ENCODE results near the gene ST6GALNAC6.
A peak's percentile ranks its signal among the peaks of the same experiment; 100 is the strongest.

The ST6GALNAC6 gene

DNA sequence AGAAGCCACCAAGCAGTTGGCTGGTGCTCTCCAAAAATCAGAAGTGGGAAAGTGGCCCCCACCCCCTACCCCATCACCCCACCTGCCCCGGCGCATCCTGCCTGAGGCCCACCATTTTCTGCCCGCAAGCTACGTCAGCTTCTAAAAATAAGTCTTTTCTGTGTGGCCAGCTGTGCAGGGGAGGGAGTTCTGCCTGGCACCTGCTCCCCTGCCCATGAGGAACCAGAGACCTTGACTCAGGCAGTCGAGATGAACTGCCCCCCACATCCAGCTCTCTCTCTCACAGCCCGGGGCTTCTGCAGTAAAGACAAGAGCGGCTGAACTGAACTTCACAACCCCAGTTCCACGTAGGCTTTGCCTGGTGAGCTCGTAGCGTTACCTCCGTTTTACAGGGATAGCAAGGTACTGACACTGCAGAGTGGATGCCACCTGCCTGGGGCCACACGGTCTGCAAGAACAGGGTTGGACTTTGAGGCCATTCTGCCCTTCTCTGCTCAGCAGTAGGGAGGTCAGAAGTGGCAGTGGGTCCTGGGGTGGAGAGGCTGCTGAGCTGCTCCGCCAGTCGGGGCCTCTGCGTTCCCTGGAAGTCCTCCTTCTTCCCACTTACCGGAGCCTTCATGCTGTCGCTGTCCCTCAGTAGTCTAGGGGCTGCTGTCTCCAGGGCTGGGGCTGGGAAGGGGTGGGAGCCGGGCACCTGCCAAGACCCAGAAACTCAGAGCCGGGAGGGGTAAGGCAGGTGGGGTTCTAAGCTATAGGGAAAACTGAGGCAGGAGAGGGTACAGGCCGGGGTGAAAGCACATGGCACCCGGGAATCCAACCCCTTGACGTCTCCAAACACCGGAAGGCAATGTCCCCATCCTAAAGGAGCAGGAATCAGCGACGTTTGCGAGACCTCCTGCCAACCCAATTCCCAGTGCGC, 16.7 kb upstream of the ST6GALNAC6 start:
- no peak for DNase-seq

DNA sequence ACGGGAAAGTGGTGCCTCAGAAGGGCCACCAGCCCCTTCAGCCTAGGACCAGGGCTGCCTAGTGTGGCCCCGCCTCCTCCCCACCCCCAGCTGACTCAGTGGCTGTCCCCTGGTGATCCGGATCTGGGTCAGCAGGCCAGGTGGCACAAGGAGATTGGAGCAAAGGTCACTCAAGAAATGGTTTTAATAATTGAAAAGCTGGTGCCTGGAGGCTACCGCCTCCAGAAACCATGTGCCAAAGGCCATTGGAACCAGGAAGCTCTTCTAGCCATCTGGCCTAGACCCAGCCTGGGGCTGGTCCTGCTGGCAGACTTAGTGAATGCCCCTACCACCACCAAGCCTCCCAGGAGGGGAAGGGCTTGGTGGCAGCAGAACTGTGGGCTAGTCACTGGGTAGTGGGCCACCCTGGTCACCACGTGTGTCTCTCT, 15.9 kb upstream of the ST6GALNAC6 start:
- DNase-seq = no peak

DNA sequence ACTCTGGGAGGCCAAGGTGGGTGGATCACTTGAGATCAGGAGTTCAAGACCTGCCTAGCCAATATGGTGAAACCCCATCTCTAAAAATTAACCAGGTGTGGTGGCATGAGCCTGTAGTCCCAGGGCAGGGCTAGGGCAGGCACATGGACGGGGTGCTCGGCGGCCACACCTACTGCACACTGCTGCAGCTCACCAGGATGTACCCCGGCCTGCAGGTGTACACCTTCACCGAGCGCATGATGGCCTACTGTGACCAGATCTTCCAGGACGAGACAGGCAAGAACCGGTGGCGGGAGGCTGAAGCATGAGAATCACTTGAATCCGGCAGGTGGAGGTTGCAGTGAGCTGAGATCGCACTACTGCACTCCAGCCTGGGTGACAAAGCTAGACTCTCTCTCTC, 14.3 kb upstream of the ST6GALNAC6 start:
- DNase-seq = peak; percentile 45

DNA sequence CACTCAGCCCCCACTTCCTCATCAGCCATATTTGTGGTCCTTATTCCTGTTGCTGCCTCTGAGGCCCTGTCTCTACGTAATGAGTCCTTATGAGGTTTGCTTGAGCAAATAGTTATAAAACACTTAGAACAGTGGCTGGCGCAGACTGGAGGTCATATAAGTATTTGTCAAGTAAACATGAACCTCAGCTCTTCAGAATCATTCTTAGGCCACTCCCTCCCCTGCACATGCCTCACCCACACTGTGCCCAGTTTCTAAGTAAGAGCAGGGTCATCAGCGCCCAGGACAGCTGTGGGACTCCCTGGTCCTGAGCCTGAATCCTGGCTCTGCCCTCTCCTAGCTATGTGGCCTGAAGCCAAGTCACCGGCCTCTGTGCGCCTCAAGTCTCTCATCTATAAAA, 13.5 kb upstream of the ST6GALNAC6 start:
- peak; percentile 84 for DNase-seq

DNA sequence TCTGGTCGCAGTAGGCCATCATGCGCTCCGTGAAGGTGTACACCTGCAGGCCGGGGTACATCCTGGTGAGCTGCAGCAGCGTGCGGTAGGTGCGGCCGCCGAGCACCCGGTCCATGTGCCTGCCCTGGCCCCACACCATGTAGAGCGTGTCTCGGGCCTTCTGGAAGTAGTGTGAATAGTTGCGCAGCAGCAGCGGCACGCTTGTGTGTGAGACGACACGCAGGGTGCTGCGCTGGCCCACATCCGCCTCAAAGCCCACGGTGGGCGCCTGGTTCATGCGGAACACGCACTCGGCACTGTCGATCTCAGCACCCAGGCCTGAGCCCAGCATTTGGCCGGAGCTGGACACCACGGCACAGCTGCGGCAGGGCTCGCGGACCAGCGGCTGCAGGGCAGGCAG, 12.9 kb upstream of the ST6GALNAC6 start:
- DNase-seq = no peak

DNA sequence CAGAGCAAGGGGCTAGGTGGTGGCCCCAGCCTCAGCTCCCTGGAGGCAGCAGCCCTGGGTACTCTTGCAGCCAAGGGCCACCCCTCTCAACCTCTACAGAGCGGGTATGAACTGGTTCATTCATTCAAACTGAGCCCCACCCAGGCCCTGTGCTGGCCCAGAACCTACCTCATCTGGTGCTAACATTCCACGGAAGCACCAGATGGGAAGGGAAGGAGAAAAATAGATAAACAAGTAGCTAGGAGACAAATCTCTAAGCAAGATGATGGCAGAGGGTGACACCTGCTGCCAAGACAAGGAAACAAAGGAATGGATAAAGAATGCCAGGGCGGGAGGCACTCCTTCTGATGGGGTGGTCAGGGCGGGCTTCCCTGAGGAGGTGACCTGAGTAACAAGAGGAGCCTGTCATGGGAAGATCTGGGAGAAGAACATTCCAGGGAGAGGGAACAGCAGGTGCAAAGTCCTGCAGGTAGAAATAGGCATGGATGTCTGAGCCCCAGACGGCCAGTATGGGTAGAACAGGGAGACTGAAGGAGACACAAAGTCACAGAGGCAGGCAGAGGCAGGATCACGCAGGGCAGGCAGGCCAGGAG, 11.3 kb upstream of the ST6GALNAC6 start:
- no peak for DNase-seq

DNA sequence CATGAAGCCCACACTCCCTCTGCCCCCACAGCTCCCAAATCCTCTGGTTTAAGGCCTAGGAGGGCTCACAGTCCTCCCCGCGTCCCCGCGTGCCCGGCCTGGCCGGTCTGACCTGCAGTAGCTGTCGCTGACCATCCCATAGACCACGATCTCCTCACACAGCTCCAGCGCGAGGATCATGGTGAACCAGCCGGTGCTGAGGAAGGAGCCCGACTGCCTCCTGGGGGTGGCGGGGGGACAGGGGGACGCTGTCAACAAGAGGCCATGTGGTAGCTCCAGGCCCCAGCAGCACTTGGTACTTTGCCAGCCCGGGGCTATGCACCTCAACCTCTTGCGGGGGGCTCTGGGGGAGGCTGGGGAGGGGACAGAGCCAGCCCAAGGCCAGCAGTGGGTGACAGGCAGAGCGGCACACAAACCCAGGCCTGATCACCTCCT, 10.5 kb upstream of the ST6GALNAC6 start:
- DNase-seq = no peak

DNA sequence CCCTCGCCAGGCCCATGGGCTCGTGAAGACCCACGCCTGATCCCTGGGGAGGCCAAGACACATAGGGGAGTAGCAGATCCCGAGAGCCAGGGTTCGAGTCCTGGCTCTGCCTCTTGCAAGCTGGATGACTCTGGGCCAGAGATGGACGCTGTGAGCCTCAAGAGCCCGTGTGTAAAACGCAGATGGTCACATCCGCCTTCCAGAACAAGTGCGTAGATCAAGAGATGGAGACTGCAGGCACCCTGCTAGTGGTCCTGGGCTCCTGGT, 9.2 kb upstream of the ST6GALNAC6 start:
- DNase-seq = no peak

DNA sequence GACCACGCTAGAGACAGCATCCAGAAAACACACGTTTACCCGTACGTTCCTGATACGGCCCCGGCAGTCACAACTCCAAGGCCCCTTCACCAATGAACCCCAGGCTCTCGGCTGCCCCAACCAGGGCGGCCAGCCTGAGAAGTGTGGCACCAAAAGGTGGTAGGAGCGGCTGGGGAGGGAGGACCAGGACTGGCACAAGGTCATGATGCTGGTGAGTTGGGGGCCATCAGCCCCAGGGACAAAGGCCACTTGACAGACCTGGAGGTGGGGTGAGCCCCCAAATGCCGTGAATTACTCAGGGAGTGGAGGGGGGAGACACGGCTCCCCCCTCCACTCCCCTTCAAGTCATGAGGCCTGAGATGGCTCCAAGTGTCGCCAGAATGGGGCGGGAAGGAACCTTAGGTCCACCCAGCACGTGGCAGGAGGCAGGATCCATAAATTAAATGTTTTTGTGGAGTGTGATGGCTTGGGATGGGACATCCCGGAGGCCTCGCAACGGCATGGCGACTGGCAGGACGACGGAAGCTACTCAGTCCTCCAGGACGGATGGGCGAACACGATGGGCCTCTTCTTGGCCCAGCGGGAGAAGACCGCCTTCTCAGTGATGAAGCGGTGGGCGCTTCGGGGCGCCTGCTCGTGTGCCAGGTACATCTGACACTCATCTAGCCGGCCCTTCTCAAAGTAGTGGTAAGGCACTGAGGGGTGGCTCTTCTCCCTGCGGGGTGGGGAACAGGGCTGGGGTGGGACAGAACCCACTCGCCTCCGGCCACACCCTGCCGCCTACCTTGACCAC, 8.7 kb upstream of the ST6GALNAC6 start:
- DNase-seq = no peak

DNA sequence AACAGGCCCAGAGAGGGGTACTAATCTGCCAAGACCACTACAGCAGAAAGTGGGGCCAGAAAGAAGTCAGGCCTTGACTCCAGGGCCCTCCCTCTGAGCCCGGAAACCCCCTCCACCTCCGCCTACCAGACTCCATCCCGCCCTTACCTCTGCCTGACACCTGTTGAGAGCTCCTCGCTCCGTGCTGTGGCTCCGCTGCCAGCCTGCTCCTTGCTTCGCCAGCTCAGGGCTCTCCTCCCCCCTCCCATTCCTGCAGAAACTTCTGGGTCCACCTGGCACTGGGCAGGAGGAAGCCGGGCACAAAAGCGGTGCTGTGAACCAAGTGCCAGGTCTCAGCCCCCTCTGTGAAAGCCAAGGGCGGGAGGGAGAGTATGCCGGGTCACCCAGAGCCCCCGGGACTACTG, 6.4 kb upstream of the ST6GALNAC6 start:
- no peak for DNase-seq

DNA sequence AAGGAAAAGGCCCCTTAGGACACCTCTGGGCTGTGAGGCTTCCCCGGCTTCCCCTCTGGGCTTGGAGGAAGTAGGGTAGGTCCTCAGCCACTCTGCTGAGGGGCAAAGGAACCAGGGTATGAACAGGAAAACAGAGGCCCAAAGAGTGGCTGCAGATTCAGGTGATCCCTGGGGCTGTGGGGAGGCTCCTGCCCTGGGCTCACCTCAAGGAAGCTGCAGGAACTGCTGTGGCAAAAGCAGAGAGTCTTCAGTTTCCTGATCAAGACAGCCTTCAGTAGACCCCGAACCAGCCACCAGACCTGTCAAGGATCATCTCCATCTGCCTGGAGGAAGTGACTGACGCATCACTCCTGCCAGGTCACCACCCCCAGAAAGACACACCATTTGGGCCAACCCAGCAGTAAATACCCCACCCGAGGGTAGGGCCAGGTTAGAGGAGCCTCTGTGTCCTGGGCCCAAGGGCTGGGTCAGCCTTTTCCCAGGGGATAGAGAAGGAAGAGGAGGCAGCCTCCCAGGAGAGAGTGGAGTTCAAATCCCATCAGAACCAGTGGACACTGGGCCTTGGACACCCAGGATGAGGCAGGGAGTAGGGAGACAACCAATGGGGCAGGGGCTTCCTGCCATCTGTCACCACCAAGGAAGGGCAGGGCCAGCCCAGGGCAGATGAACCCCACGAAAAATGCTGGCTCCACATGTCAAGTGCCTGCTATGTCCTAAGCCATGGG, 5.8 kb upstream of the ST6GALNAC6 start:
- no peak for DNase-seq

DNA sequence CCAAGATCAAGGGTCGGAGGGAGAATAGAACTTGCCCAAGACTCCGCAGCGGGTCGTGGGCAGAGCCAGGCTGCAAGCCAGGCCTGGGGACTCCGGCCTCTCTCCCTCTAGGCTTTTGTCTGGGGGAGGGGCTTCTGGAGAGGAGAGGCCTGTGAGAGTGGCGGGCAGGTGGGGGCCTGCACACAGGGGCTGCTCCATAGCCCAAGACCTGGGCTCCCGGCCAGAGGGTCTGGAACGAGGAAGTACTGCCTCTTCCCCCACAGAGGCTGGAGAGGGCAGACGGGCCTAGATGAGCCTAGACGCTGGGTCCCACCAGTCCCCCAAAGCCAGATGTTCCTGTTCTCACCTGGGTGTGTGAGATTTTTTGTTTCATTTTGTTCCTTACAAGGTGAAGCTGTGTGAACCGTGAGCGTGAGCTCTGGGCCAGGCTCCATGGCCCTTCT, 5.2 kb upstream of the ST6GALNAC6 start:
- DNase-seq = no peak

DNA sequence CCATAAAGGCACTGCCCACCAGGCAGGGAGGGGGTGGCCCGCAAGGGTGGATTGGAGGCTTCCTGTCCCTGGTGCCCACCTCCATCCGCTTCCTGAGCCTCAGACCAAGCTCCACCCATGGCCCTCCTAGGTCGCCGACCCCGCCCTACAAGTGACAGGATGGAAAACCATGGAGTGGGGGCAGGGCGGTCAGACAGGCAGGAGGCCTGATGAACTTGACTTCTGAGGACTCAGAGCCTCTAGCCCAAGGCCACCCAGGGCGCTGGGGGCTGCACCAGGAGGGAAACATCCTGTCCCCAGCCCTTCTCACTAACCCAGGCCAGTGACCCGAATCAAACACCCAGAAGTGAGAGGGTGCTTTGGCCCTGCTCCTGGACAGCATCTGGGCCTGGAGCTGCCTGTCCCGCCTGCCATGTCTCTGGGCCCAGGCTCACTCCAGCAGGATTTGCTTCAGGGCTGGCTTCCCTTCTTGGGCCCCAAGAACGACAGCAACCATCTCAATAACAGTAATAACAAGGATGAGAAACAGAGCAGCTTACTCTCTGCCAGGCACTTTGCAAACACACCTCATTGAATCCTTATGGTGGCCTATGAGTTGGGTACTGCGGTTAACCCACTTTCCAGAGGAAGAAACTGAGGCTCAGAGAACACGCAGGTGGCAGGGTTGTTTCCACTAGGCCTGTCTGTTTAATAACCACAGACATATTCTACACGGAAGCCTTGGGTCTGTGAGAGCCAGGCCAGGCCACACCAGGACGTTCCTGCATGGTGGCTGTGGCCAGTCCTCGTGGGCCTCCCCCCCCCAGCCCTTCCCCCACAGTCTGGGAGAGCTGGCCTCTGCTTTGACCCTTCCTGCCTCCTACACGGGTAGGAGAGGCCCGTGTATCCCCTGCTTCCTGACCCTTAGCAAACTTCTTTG, 4.4 kb upstream of the ST6GALNAC6 start:
- no peak for DNase-seq

DNA sequence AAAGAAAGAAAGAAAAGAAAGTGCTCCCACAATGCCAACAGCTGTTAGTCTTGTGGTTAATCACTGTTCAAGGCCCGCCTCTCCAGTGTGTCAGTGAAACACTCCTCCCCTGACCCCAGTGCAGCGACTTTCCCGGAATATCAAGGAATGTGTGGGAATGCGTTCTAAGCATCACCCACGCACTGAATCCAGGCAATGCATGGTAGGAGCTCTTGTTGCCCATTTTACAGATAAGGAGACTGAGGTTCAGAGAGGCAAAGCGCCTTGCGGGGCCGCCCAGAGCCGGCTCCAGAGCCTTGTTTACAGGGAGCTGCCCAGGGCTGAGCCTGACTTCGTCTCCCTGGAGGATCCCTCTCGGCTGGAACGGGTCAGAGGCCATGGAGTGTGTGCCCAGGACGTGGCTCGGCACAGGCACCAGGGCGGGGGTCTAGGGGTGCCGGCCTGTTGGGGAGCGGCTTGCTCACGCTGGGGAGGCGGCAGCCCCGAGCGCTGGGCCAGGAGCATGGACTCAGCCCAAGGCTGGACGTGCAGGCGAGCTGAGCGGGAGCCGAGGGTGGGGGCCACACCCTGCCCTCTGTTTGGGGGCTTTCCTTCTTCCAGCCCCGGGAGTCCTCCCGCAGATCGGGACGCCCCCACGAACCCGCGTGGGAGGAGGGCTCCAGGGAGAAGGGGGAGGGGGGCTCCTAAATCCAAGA, 823 bp downstream of the ST6GALNAC6 start:
- no peak for DNase-seq

DNA sequence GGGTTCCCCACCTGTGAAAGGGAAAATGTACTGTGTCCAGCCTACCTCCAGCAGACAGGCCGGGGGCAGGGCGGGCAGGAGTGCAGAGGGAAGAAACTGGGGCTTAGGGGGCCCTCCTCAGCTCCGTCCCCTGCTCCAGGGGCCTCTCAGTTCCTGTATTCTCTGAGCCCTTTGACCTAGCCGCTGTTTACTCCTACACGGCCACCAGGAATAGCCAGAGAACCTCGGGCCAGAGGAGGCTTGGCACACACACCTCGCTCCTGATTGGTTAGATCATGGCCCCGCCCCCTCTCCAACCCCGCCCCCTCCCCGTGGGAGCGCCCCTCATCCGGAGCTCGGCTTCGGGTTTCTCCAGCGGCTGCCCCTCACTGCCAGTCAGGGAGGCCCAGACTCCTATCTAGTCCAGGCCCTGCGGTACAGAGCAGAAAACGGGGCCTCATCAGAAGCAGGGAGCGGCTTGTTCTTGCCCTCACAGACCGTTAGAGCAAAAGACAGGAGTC, 2.2 kb downstream of the ST6GALNAC6 start:
- DNase-seq = no peak

DNA sequence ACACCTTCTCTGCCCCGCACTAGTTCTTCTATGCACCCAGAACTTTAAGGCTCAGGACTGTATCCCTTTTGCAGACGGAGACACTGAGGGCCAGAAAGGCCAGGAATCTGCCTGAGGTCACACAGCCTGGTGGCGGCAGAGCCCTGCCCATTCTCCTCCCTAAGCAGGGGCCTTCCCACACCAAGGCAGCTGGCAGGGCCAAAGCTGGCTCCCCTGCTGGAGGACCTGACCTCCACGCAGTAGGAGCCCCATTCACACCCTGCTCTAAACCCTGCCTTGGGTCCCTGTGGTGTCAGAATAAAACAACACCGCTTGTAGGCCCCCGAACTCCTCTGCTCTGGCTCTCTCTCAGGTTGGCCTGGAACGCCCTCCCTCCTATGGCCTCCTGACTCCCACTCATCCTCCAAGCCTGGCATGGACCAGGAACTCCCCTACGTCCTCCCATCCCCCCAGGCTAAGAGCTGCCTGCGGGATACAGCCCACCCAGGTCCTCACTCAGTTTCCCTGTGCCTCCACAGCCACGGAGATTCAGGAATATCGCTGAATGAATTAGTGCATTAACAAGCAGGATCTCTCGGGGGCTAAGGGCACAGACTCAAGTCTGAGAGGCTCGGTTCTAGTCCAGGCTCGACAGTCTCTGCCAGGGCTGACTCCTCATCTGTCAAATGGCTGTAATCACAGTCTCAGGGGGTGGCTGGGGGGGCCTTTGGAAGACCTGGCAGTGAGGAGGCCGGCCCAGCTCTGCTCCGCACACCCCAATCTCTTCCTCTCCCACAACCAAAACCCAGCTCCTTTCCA, 2.8 kb downstream of the ST6GALNAC6 start:
- DNase-seq = no peak

DNA sequence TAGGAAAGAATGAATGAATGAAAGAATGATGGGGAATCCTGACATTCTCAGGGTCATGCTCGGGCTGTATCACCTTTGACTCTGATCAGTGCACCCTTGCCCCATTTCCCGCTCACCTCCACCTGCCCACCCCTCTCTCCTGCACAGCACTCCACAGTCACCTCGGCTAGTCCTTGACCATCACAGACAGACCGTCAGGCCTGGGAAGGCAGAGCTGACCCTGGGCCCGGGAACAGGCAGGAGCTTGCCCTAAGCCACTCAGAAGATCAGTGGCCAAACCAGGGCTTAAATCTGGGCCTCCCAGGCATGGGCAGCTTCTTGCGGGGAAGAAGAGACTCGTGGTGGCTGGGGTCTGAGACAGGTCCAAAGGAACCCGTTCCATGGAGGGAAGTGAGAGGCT, 3.6 kb downstream of the ST6GALNAC6 start:
- no peak for DNase-seq

DNA sequence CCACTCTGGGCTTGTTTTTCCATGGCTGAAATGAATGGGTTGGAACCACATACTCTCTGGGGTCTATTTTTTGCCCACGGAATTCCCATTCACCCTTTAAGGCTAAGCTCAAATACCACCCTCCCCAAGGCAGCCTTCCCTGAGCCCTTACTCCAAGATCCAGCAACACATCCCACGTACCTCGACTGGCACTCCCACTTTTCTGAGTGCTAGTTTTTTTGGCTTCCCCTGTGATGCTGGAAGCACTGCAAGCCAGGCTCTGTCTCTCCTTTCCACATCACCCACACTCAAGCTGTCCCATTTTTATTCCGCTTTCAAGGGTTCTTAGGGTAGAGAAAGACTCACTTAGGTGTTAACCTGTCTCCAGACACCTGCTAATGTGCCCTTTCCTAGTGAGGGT, 6.0 kb downstream of the ST6GALNAC6 start:
- DNase-seq = no peak

DNA sequence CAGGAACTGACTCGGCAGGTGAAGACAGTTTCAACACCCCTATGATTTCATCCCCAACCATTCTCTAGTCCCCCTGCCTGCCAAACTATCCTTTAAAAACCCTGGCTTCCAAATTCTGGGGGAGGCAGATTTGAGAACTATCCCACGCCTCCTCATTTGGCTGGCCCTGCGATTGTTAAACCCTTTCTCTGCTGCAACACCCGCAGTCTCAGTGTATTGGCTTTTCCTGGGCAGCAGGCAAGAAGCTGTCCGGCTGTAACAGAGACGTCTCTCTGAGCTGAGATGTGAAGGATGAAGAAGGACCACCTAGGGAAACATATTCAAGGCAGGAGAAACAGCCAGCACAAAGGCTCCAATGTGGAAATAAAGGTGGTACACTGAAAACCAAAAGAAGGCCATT, 6.6 kb downstream of the ST6GALNAC6 start:
- DNase-seq = no peak

DNA sequence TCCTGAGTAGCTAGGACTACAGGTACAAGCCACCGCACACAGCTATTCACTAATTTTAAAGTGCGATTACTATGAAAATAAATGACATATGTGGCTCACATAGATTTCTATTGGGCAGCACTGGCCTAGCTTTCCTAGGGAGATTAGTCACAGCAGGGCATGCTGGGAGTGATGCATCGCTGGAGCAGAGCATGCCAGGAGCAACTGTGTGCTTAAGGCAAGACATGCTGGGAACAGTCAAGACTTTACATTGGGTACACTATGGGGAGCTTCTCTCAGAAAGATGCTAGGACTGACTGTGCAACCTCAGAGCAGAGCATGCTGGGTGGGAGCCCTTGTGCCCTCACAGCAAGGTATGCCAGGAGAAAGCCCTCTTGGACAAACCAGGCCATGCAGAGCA, 9.3 kb downstream of the ST6GALNAC6 start:
- DNase-seq = no peak

All from NCI-H2029 treated with DMSO at 0.1 percent for 48 hours (cell line).